Heart left ventricle (tissue), 16 donors: ENCODE data around the gene KDM1A. TPM values are rescaled to one million over a fixed set of nuclear protein-coding genes. Genes with fewer than 3 reads are reported as not detected.
A peak's percentile ranks its signal among the peaks of the same experiment; 100 is the strongest.

Source experiments
- ATAC-seq, 4 donors: fragments of 200-7000 bp; cut with Tn5 transposase; one replicate each; pipeline ENCODE4 v1.9.1; 2020 to 2022; ENCODE audit warnings: moderate library complexity in 4 of 4, mild to moderate bottlenecking in 3 of 4, moderate number of reproducible peaks in 1 of 4
- DNase-seq, 5 donors: peaks; one replicate each; pipeline ENCODE4 v3.0.0-alpha.2; 2020
- H3K27ac ChIP-seq, 12 donors: fragments of 200-600 bp; sonication (generic) in 4 of 12; one replicate each; pipeline versions ENCODE4 v1.5.0 to v1.8.0; 2016 to 2022; ENCODE audit warnings: mild to moderate bottlenecking in 2 of 12
- H3K27me3 ChIP-seq, 9 donors: fragments of 200-600 bp; sonication (generic) in 2 of 9; one replicate each; pipeline versions ENCODE4 v1.5.1 to v1.8.0; 2016 to 2022; ENCODE audit warnings: mild to moderate bottlenecking in 3 of 9
- H3K36me3 ChIP-seq, 9 donors: fragments of 200-600 bp; sonication (generic) in 2 of 9; one replicate each; pipeline versions ENCODE4 v1.5.0 to v1.8.0; 2018 to 2022; ENCODE audit warnings: mild to moderate bottlenecking in 2 of 9
- H3K4me1 ChIP-seq, 12 donors: fragments of 200-600 bp; sonication (generic) in 4 of 12; one replicate each; pipeline versions ENCODE4 v1.5.0 to v1.8.0; 2016 to 2022; ENCODE audit warnings: mild to moderate bottlenecking in 3 of 12
- H3K4me3 ChIP-seq, 12 donors: fragments of 200-600 bp; sonication (generic) in 4 of 12; one replicate each; pipeline versions ENCODE4 v1.5.0 to v1.8.0; 2017 to 2022; ENCODE audit warnings: mild to moderate bottlenecking in 9 of 12, moderate library complexity in 4 of 12
- H3K9me3 ChIP-seq, 12 donors: fragments of 200-600 bp; sonication (generic) in 4 of 12; one replicate each; pipeline versions ENCODE4 v1.5.0 to v1.8.0; 2016 to 2022; ENCODE audit warnings: mild to moderate bottlenecking in 1 of 12
- CTCF ChIP-seq, 12 donors: fragments of 200-600 bp; sonication (generic) in 4 of 12; IDR thresholded peaks; one replicate each; pipeline versions ENCODE4 v1.5.0 to v1.8.0; 2018 to 2022; ENCODE audit warnings: antibody characterized with exemption in 12 of 12, mild to moderate bottlenecking in 5 of 12
- POLR2A ChIP-seq, 2 donors: fragments of 450-650 bp; IDR thresholded peaks; one replicate each; pipeline ENCODE4 v1.6.1; 2017; ENCODE audit warnings: antibody characterized with exemption in 2 of 2, mild to moderate bottlenecking in 2 of 2, moderate library complexity in 2 of 2
- WGBS, 4 donors: extraction: QIAGEN DNeasy Blood & Tissue Kit in 2 of 4; methylation state at CpG; one replicate each; pipeline versions ENCODE4 v1.1.5 to v1.1.7; 2013 to 2018; 5-methylcytosine and 5-hydroxymethylcytosine counted together
- intact Hi-C, 10 donors: fragments of 100-400 bp; cut with DNase I; formaldehyde crosslinking; loops; one replicate each; pipeline versions ENCODE4 v1.11.1 to v1.14.2; 2022
- polyA plus RNA-seq, 2 donors: library from polyadenylated mRNA; stranded (reverse); fragments of 200-250 nt; gene quantifications; one replicate each; pipeline ENCODE4 v1.2.3, GENCODE V29; 2013
- total RNA-seq, 9 donors: library from RNA; depleted of rRNA in 2 of 9; stranded (reverse); fragments of >200 nt in 2 of 9; fragmentation: NEBNext Ultra II Directional in 3 of 9; extraction: Animal tissue kit (Norgen Biotek cat#: 25700) in 3 of 9; gene quantifications; one replicate each; pipeline versions ENCODE4 v1.1.0 to v1.2.4, GENCODE V29; 2016 to 2023
- donor health status: ischemic (EF 13 %, LVEDD 7.1; RV severe dilation, severe dysfunction).
- donor health status: healthy with polysubstance abuse.
- donor health status: DM: no; HTN: yes; CAD: no.
- donor health status: DM: no; HTN: no; CAD: no.
- donor health status: ischemic (EF 25% LVEDD 6.9; RV normal size, moderate dysfunction).
- donor health status: ischemic (EF 25% LVEDD 5.7; RV mildly dilated, moderate dysfunction).
- donor health status: healthy.
- donor health status: DM: yes; HTN: yes; CAD: no.
- donor health status: ischemic (EF 35%, LVEDD 5.7; RV mildly dilated, moderate dysfunction).
- donor health status: nonischemic (EF 11% LVEDD 7.7; RV severe dilation, severe dysfunction).
- donor health status: DM: yes; HTN: yes; CAD: no.
- donor health status: PGD.
- donor health status: ischemic (EF 29% LVEDD 5.4; RV normal size, mild dysfunction).
- donor health status: nonischemic (EF 23%, LVEDD 6.1; RV moderate dilation, normal function).

The KDM1A gene
- total and polyA plus RNA-seq, 11 donors, result 14.8 to 37.2 (median 29.7) TPM

- intact Hi-C loops, result no loop called here
- WGBS, 4 donors, result 77 to 81% (median 79%) methylated on average over 6 of the region's 6 CpGs
- Histone ChIP-seq H3K27ac (peak overlapping the region in 1 of 12 donors; percentile 49), H3K36me3 (peaks cover 0 to 24% (median 18%) of the 10 kb centered on the region in 9 donors), H3K4me1 (peaks cover 0 to 70% (median 18%) of the 10 kb centered on the region in 12 donors), H3K4me3 (no peak overlapping the region), H3K27me3 (no peaks in the 10 kb centered on the region), H3K9me3 (no peaks in the 10 kb centered on the region)
- ATAC-seq, result no peak
- no peak for DNase-seq
- TF ChIP-seq POLR2A (IDR thresholded peaks at IDR 0.05), result no peak
- no peak for TF ChIP-seq CTCF (IDR thresholded peaks at IDR 0.05)
Observed at GRCh38 chr1:23111600-23112535, 92.6 kb downstream of the KDM1A start.

- intact Hi-C loops, result no loop called here
- TF ChIP-seq CTCF (IDR thresholded peaks at IDR 0.05), result no peak
- no peak for TF ChIP-seq POLR2A (IDR thresholded peaks at IDR 0.05)
- no peak for DNase-seq
- Histone ChIP-seq H3K4me1 (peaks cover 0 to 94% (median 23%) of the 10 kb centered on the region in 12 donors), H3K27ac (peak overlapping the region in 1 of 12 donors; percentile 63), H3K4me3 (no peak overlapping the region), H3K36me3 (no peaks in the 10 kb centered on the region), H3K9me3 (no peaks in the 10 kb centered on the region), H3K27me3 (no peaks in the 10 kb centered on the region)
- 65 to 72% (median 71%) methylated on average over 6 of the region's 6 CpGs for WGBS, 4 donors
- peak in 2 of 4 donors; percentile 8 to 11 for ATAC-seq
Observed at GRCh38 chr1:23114424-23115079, 95.3 kb downstream of the KDM1A start.

- Histone ChIP-seq H3K9me3 (no peaks in the 10 kb centered on the region), H3K27ac (no peak overlapping the region), H3K4me1 (peaks cover 0 to 94% (median 31%) of the 10 kb centered on the region in 12 donors), H3K36me3 (no peaks in the 10 kb centered on the region), H3K27me3 (no peaks in the 10 kb centered on the region), H3K4me3 (no peak overlapping the region)
- intact Hi-C loops, result no loop called here
- DNase-seq (no peak), ATAC-seq (no peak)
- WGBS, 4 donors, result 90 to 94% (median 92%) methylated on average over 6 of the region's 6 CpGs
- TF ChIP-seq CTCF (IDR thresholded peaks at IDR 0.05) (no peak), POLR2A (IDR thresholded peaks at IDR 0.05) (no peak)
Observed at GRCh38 chr1:23116216-23116836, 97.1 kb downstream of the KDM1A start.
